ENCODE measurements around the gene FUT1. TPM values are rescaled to one million over a fixed set of nuclear protein-coding genes. Genes with fewer than 3 reads are reported as not detected.
A peak's percentile ranks its signal among the peaks of the same experiment; 100 is the strongest.
"Not testable (repeated sequence)": the region's sequence is repeated elsewhere in the genome, so short reads cannot be mapped to it uniquely, and the experiment has no call there.

The FUT1 gene
- total RNA-seq, 1 donor from 2014 or later: 5.7 TPM

DNA sequence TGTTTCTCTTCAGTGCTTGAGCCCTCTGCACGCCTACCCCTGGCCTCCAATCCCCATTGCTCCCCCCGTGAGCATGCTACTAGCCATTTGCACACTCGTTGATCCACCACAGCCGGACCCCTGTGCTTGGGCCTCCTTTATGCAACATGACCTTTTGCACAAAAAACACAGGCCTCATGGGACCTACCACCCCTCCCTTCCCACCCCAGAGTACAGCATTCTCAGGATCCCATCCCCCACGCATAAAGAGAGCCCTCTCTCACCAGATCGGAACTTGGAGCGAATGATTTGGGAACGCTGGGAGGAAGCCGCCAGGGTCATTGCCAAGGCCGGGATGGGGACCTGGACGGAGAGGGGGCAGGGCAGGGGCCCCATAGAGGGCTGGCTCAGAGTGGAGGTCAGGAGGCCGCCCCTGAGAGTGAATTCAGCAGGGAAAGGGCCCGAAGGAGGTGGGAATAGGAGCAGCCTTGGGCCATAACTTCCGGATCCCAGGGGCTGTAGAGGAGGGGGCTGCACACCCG is 33.7 kb downstream of the FUT1 start:
- TF ChIP-seq CTCF (IDR thresholded peaks at IDR 0.05; ENCODE audit: unreplicated experiment): no peak
- no peak for DNase-seq (ENCODE audit: low spot score)
- Mint-ChIP-seq H3K4me3 (ENCODE audit: unreplicated experiment) (peak overlapping the region; percentile 72), H3K27me3 (ENCODE audit: unreplicated experiment) (peaks cover 20% of the 10 kb centered on the region), H3K9me3 (ENCODE audit: unreplicated experiment) (no peaks in the 10 kb centered on the region), H3K27ac (ENCODE audit: unreplicated experiment) (peak overlapping the region; percentile 76), H3K4me1 (ENCODE audit: unreplicated experiment) (peaks cover 23% of the 10 kb centered on the region), H3K36me3 (ENCODE audit: low read depth, unreplicated experiment) (peaks cover 20% of the 10 kb centered on the region)

- peaks cover 23% of the 10 kb centered on the region for H3K4me1 Mint-ChIP-seq (ENCODE audit: unreplicated experiment)
- peaks cover 20% of the 10 kb centered on the region for H3K27me3 Mint-ChIP-seq (ENCODE audit: unreplicated experiment)
- peaks cover 20% of the 10 kb centered on the region for H3K36me3 Mint-ChIP-seq (ENCODE audit: low read depth, unreplicated experiment)
- not testable (repeated sequence) for H3K9me3 Mint-ChIP-seq (ENCODE audit: unreplicated experiment); H3K27ac Mint-ChIP-seq (ENCODE audit: unreplicated experiment); DNase-seq (ENCODE audit: low spot score); H3K4me3 Mint-ChIP-seq (ENCODE audit: unreplicated experiment)
Measured at GRCh38 chr19:48718106-48718505, 34.3 kb downstream of the FUT1 start.

GRCh38 chr19:48716562-48717291 is 35.7 kb downstream of the FUT1 start:
- DNase-seq (ENCODE audit: low spot score): peak; percentile 36
- TF ChIP-seq CTCF (IDR thresholded peaks at IDR 0.05; ENCODE audit: unreplicated experiment): no peak
- Mint-ChIP-seq H3K4me3 (ENCODE audit: unreplicated experiment) (peak overlapping the region; percentile 68), H3K27me3 (ENCODE audit: unreplicated experiment) (peaks cover 22% of the 10 kb centered on the region), H3K27ac (ENCODE audit: unreplicated experiment) (peak overlapping the region; percentile 81), H3K4me1 (ENCODE audit: unreplicated experiment) (peaks cover 17% of the 10 kb centered on the region), H3K9me3 (ENCODE audit: unreplicated experiment) (no peaks in the 10 kb centered on the region), H3K36me3 (ENCODE audit: low read depth, unreplicated experiment) (peaks cover 9% of the 10 kb centered on the region)

GRCh38 chr19:48715681-48716171 is 36.7 kb downstream of the FUT1 start:
- Mint-ChIP-seq H3K9me3 (ENCODE audit: unreplicated experiment) (no peaks in the 10 kb centered on the region), H3K27ac (ENCODE audit: unreplicated experiment) (peak overlapping the region; percentile 38), H3K27me3 (ENCODE audit: unreplicated experiment) (peaks cover 24% of the 10 kb centered on the region), H3K4me3 (ENCODE audit: unreplicated experiment) (no peak overlapping the region), H3K36me3 (ENCODE audit: low read depth, unreplicated experiment) (peaks cover 9% of the 10 kb centered on the region), H3K4me1 (ENCODE audit: unreplicated experiment) (peaks cover 17% of the 10 kb centered on the region)
- TF ChIP-seq CTCF (IDR thresholded peaks at IDR 0.05; ENCODE audit: unreplicated experiment): no peak
- DNase-seq (ENCODE audit: low spot score): no peak

DNA sequence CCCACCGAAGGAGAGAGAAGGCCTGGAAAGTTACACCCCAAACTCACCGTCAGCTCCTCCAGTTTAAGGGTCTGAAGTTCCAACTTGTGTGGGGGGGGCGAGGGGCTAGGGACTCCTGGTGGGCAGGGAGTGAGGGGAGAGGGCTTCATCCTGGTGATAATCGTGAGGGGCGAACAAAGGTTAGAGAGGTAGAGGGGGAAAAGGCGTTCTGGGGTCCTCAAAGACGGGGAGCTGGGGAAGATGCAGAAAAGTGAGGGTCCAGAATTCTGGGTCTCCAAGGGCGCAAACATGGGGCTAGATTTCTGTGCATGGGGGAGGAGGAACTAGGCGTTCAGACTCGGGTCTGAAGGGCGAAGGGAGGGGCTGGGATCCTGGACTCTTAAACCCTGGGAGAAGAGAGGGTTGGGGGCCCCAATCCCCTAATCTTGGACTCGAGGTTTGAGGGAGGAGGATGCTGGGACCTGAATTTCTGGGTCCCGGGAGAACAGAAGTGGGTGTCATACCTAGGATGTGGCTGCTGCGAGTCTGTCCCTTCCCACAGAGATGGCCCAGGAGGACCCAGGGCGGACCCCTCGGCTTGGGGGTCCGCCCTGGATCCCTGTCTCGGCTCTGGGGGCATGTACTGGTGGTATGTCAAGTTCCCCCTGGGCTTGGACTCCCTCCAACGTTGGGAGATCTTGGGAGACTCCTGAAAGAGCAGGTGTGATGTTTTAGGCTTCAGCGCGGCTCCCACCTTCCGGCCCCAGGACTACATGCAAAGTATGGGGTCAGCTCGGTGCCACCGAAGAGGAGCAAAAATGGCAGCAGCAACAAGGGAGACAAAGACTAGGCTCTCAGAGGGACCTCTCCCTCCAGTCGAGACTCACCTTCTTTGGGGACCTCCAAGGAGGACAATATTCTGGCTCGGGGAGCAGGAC is 37.4 kb downstream of the FUT1 start:
- peak overlapping the region; percentile 67 for H3K27ac Mint-ChIP-seq (ENCODE audit: unreplicated experiment)
- no peak for DNase-seq (ENCODE audit: low spot score)
- no peaks in the 10 kb centered on the region for H3K9me3 Mint-ChIP-seq (ENCODE audit: unreplicated experiment)
- H3K36me3 Mint-ChIP-seq (ENCODE audit: low read depth, unreplicated experiment): peaks cover 9% of the 10 kb centered on the region
- peaks cover 12% of the 10 kb centered on the region for H3K4me1 Mint-ChIP-seq (ENCODE audit: unreplicated experiment)
- TF ChIP-seq CTCF (IDR thresholded peaks at IDR 0.05; ENCODE audit: unreplicated experiment): no peak
- peaks cover 20% of the 10 kb centered on the region for H3K27me3 Mint-ChIP-seq (ENCODE audit: unreplicated experiment)
- peak overlapping the region; percentile 88 for H3K4me3 Mint-ChIP-seq (ENCODE audit: unreplicated experiment)

Data from endothelial cell (in vitro differentiated cells).